OCI-LY7 (cell line): ENCODE results near the gene SDC4. TPM values are rescaled to one million over a fixed set of nuclear protein-coding genes. Genes with fewer than 3 reads are reported as not detected.

ENCODE experiments used
- BruUV-seq: library from RNA; stranded (reverse); fragments of 400-500 nt; replicated peaks from 2 replicates; lab custom pipeline; 2021; lab: Mats Ljungman, UMichigan
- CTCF ChIA-PET: fragments of 300-600 bp; sonication (Branson Sonifier 250); formaldehyde crosslinking; loops from one replicate; lab custom pipeline; 2022; ENCODE audit warnings: antibody characterized with exemption; ENCODE audit not compliant: unreplicated experiment; lab: Charles Lee
- POLR2A ChIA-PET: fragments of 300-600 bp; sonication (Branson Sonifier 250); formaldehyde crosslinking; loops from one replicate; lab custom pipeline; 2022; ENCODE audit warnings: antibody characterized with exemption; lab: Charles Lee
- DNase-seq: peaks from one replicate; pipeline ENCODE4 v3.0.0-alpha.2; 2015; ENCODE audit warnings: low spot score
- H2AFZ ChIP-seq: fragments of 200-600 bp; sonication (generic), shearing (Covaris generic); 2 replicates; pipeline ENCODE4 v1.6.1; 2014; ENCODE audit warnings: mild to moderate bottlenecking, antibody characterized with exemption, low read length, moderate library complexity
- H3K27ac ChIP-seq: fragments of 200-600 bp; sonication (generic); 2 replicates; pipeline ENCODE4 v1.5.1; 2014; ENCODE audit warnings: mixed run types, low read depth, mild to moderate bottlenecking, moderate library complexity, low read length, inconsistent platforms; ENCODE audit not compliant: poor library complexity, severe bottlenecking
- H3K36me3 ChIP-seq: fragments of 200-600 bp; sonication (generic); 2 replicates; pipeline ENCODE4 v1.6.1; 2014; ENCODE audit warnings: mild to moderate bottlenecking, antibody characterized with exemption, low read length, moderate library complexity, mixed read lengths; ENCODE audit not compliant: insufficient read depth
- H3K4me1 ChIP-seq: fragments of 200-600 bp; sonication (generic); 2 replicates; pipeline ENCODE4 v1.5.1; 2014; ENCODE audit warnings: mild to moderate bottlenecking, low read length; ENCODE audit not compliant: insufficient read depth, poor library complexity, severe bottlenecking
- H3K4me2 ChIP-seq: fragments of 200-600 bp; sonication (generic); 2 replicates; pipeline ENCODE4 v1.6.1; 2014; ENCODE audit warnings: mild to moderate bottlenecking, low read length
- H3K4me3 ChIP-seq: fragments of 200-600 bp; sonication (generic); 2 replicates; pipeline ENCODE4 v1.5.1; 2014; ENCODE audit warnings: mild to moderate bottlenecking, low read depth, low read length; ENCODE audit not compliant: poor library complexity, severe bottlenecking
- H3K79me2 ChIP-seq: fragments of 200-600 bp; sonication (generic); 2 replicates; pipeline ENCODE4 v1.6.1; 2016; ENCODE audit warnings: low read depth, mild to moderate bottlenecking, low read length, moderate library complexity, mixed read lengths; ENCODE audit not compliant: insufficient read depth
- H3K9me2 ChIP-seq: fragments of 200-600 bp; sonication (generic); 2 replicates; pipeline ENCODE4 v1.6.1; 2016; ENCODE audit warnings: mild to moderate bottlenecking, low read length, mixed read lengths; ENCODE audit not compliant: insufficient read depth
- H3K9me3 ChIP-seq: fragments of 200-600 bp; sonication (generic); 2 replicates; pipeline ENCODE4 v1.6.1; 2014; ENCODE audit warnings: mild to moderate bottlenecking, mixed run types, low read length, mixed read lengths
- H4K20me1 ChIP-seq: fragments of 200-600 bp; sonication (generic); 2 replicates; pipeline ENCODE4 v1.6.1; 2014; ENCODE audit warnings: mild to moderate bottlenecking, antibody characterized with exemption, low read length, moderate library complexity, mixed read lengths; ENCODE audit not compliant: insufficient read depth
- CTCF ChIP-seq: fragments of 200-600 bp; sonication (generic); conservative IDR thresholded peaks from 2 replicates; pipeline ENCODE4 v1.5.1; 2014; ENCODE audit warnings: mild to moderate bottlenecking, antibody characterized with exemption, low read length, moderate library complexity, mixed read lengths
- EZH2phosphoT487 ChIP-seq: fragments of 200-600 bp; sonication (generic); IDR thresholded peaks from 2 replicates; pipeline ENCODE4 v1.6.1; 2018; ENCODE audit warnings: low read depth, borderline replicate concordance, mild to moderate bottlenecking, mixed run types, antibody characterized with exemption, low read length, moderate library complexity, mixed read lengths
- intact Hi-C: fragments of 100-400 bp; cut with micrococcal nuclease; formaldehyde crosslinking; loops from one replicate; pipeline ENCODE4 v1.10.0; 2022; ENCODE audit not compliant: unreplicated experiment
- total RNA-seq, 2 experiments: library from RNA; depleted of rRNA in 1 of 2; stranded (reverse); fragments of >200 nt in 1 of 2; shearing (Covaris generic) in 1 of 2; gene quantifications; 2 replicates each; pipeline ENCODE4 v1.2.3, GENCODE V29; 2014 to 2022

SDC4 gene
- total RNA-seq, 2 experiments from 2014 or later = not detected

DNA sequence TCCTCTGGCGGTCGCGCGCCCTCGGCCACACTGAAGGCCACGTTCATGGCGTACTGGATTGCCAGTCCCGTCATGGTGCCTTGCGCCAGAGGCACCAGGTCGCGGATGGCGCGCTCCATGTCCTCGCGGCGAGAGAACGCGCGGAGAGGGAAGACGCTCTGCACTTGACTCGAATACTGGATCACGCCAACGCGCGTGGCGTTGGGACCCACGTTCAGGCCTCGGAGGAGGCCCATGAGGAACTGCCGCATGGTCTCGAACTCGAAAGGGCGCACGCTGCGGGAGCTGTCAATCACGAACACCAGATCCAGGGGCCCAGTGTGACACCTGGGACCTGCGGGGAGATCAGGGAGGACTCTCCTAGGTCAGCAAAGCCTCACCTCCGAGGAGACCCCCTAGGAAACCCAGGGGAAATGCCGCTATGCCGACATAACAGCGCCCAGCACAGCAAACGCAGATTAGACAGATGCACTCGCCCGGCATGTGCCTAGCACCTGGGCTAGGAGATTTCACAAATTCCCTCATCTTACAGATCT is 43.7 kb downstream of the SDC4 start:
- H4K20me1 ChIP-seq = no peaks in the 10 kb centered on the region
- no peaks in the 10 kb centered on the region for H3K4me1 ChIP-seq
- no peaks in the 10 kb centered on the region for H3K9me2 ChIP-seq
- no peaks in the 10 kb centered on the region for H3K79me2 ChIP-seq
- H3K4me2 ChIP-seq = no peak overlapping the region
- no peaks in the 10 kb centered on the region for H3K36me3 ChIP-seq
- intact Hi-C loops = no loop called here
- ChIA-PET CTCF (no interaction called here), POLR2A (no interaction called here)
- BruUV-seq = no TSS peak
- no peak overlapping the region for H2AFZ ChIP-seq
- H3K4me3 ChIP-seq = no peak overlapping the region
- no peak overlapping the region for H3K27ac ChIP-seq
- TF ChIP-seq EZH2phosphoT487 (no peak), CTCF (no peak)
- H3K9me3 ChIP-seq = no peaks in the 10 kb centered on the region
- no peak for DNase-seq

DNA sequence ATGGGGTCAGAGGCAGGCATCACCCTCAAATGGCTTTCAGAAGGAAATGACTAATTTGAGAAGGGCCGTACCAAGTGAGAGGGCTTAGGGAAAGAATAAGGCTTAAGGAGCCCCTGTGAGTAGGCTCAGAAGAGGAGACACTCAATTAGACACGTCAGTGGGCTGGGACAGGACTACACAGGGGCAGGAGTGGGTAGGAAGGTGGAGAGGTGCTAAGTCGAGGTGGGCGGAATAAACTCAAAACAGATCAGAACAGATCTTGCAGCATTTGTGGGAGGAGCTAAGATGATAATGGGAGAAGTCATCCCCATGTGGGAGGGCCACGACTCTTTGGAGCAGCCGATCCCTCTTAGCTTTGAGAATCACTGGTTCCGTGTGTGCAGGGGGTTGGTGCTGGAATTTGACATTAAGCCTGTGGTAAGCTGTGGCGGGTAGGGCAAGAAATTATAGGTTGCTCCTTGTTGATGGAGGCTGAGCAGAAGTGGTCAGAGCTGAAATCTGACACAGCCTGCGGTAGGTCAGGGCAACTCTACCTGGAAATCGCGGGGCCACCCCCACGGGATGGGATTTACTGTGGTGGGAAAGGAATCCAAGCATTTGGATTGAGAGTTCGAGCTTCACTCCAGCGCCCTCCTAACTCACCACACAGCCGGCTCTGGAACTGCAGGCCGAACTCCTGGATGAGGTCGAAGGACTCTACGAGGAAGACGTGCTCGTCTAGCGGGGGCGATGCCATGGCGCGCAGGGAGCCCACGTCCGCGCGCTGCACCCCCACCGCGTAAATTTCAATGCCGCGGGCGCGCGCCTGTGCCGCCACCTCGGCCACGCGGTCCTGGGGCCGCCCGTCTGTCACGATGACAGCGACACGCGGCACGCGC is 44.4 kb downstream of the SDC4 start:
- Histone ChIP-seq H3K9me2 (no peaks in the 10 kb centered on the region), H3K4me3 (no peak overlapping the region), H3K27ac (no peak overlapping the region), H3K4me2 (no peak overlapping the region), H3K79me2 (no peaks in the 10 kb centered on the region), H4K20me1 (no peaks in the 10 kb centered on the region), H2AFZ (no peak overlapping the region), H3K9me3 (no peaks in the 10 kb centered on the region), H3K4me1 (no peaks in the 10 kb centered on the region), H3K36me3 (no peaks in the 10 kb centered on the region)
- BruUV-seq = no TSS peak
- DNase-seq = no peak
- TF ChIP-seq CTCF = no peak
- TF ChIP-seq EZH2phosphoT487 = no peak
- CTCF ChIA-PET = no interaction called here
- intact Hi-C loops = no loop called here
- POLR2A ChIA-PET = no interaction called here

DNA sequence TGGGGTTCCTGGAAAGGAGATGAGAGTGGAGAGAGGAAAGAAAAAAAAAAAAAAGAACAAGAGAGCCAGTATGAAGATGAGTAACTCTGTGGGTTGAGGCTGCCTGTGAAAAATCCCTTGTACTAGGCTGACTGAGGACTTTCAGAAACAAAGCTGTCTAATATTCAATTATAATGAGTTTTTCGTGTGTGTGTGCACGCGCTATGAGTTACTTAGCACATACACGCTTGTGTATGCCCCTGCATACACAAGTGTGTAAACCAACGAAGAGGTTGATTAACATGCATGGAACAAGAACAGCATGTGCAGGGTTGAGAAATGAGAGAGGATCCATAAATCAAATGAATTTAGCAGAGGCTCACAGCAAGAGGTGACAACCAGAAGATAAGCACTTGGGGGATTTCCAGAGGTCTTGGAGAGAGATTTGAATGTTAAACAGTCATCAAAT is 46.4 kb downstream of the SDC4 start:
- TF ChIP-seq EZH2phosphoT487 = no peak
- TF ChIP-seq CTCF = no peak
- no peak overlapping the region for H3K4me3 ChIP-seq
- ChIA-PET CTCF (no interaction called here), POLR2A (no interaction called here)
- intact Hi-C loops = no loop called here
- no TSS peak for BruUV-seq
- H3K4me1 ChIP-seq = no peaks in the 10 kb centered on the region
- no peak overlapping the region for H3K27ac ChIP-seq
- no peaks in the 10 kb centered on the region for H3K9me2 ChIP-seq
- H2AFZ ChIP-seq = no peak overlapping the region
- no peaks in the 10 kb centered on the region for H3K9me3 ChIP-seq
- no peaks in the 10 kb centered on the region for H4K20me1 ChIP-seq
- no peaks in the 10 kb centered on the region for H3K36me3 ChIP-seq
- H3K79me2 ChIP-seq = no peaks in the 10 kb centered on the region
- no peak for DNase-seq
- no peak overlapping the region for H3K4me2 ChIP-seq
